GM23248 (cell line): ENCODE results near the gene DENND2A. TPM values are rescaled to one million over a fixed set of nuclear protein-coding genes. Genes with fewer than 3 reads are reported as not detected.

Experiments used
- DNase-seq: peaks from one replicate; pipeline ENCODE4 v3.0.0-alpha.2; 2015
- H2AFZ ChIP-seq: fragments of 200-600 bp; sonication (generic); 2 replicates; pipeline ENCODE4 v1.6.1; 2016; ENCODE audit warnings: antibody characterized with exemption
- H3F3A ChIP-seq: fragments of 200-600 bp; sonication (generic); 2 replicates; pipeline ENCODE4 v1.6.1; 2016; ENCODE audit warnings: mild to moderate bottlenecking, antibody characterized with exemption, mixed run types; ENCODE audit not compliant: insufficient read depth
- H3K27ac ChIP-seq: fragments of 200-600 bp; sonication (generic); 2 replicates; pipeline ENCODE4 v1.5.1; 2016; ENCODE audit warnings: mild to moderate bottlenecking
- H3K27me3 ChIP-seq: fragments of 200-600 bp; sonication (generic); replicated peaks from 2 replicates; pipeline ENCODE4 v1.6.1; 2016; ENCODE audit warnings: mild to moderate bottlenecking; ENCODE audit not compliant: insufficient read depth
- H3K36me3 ChIP-seq: fragments of 200-600 bp; sonication (generic); 2 replicates; pipeline ENCODE4 v1.6.1; 2016; ENCODE audit warnings: low read depth, mild to moderate bottlenecking
- H3K4me1 ChIP-seq: fragments of 200-600 bp; sonication (generic); 2 replicates; pipeline ENCODE4 v1.6.1; 2016; ENCODE audit warnings: mild to moderate bottlenecking; ENCODE audit not compliant: insufficient read depth
- H3K4me2 ChIP-seq: fragments of 200-600 bp; sonication (generic); one replicate; pipeline ENCODE4 v1.6.1; 2016; ENCODE audit warnings: mild to moderate bottlenecking; ENCODE audit not compliant: unreplicated experiment
- H3K4me3 ChIP-seq: fragments of 200-600 bp; sonication (generic); 2 replicates; pipeline ENCODE4 v1.5.1; 2016; ENCODE audit warnings: mild to moderate bottlenecking
- H3K79me2 ChIP-seq: fragments of 200-600 bp; sonication (generic); 2 replicates; pipeline ENCODE4 v1.6.1; 2016; ENCODE audit warnings: mild to moderate bottlenecking; ENCODE audit not compliant: insufficient read depth
- H3K9ac ChIP-seq: fragments of 200-600 bp; sonication (generic); 2 replicates; pipeline ENCODE4 v1.6.1; 2016; ENCODE audit warnings: mild to moderate bottlenecking
- H3K9me2 ChIP-seq: fragments of 200-600 bp; sonication (generic); 2 replicates; pipeline ENCODE4 v1.6.1; 2016; ENCODE audit warnings: mixed run types, mild to moderate bottlenecking, moderate library complexity; ENCODE audit not compliant: insufficient read depth
- H3K9me3 ChIP-seq: fragments of 200-600 bp; sonication (generic); one replicate; pipeline ENCODE4 v1.6.1; 2017; ENCODE audit warnings: low read depth
- H4K20me1 ChIP-seq: fragments of 200-600 bp; sonication (generic); 2 replicates; pipeline ENCODE4 v1.6.0; 2016; ENCODE audit not compliant: insufficient read depth
- EZH2 ChIP-seq: fragments of 200-600 bp; sonication (generic); IDR thresholded peaks from 2 replicates; pipeline ENCODE4 v1.6.1; 2018; ENCODE audit warnings: antibody characterized with exemption, mild to moderate bottlenecking; ENCODE audit not compliant: insufficient read depth, poor library complexity, severe bottlenecking
- EZH2phosphoT487 ChIP-seq: fragments of 200-600 bp; sonication (generic); IDR thresholded peaks from 2 replicates; pipeline ENCODE4 v1.6.1; 2018; ENCODE audit warnings: antibody characterized with exemption, moderate library complexity, mild to moderate bottlenecking, low read depth; ENCODE audit not compliant: insufficient read depth
- WGBS, 2 experiments: methylation state at CpG; one replicate each; pipeline ENCODE4 v1.1.6; 2015 to 2017; ENCODE audit warnings: low lambda C conversion rate in 2 of 2, low coverage in 1 of 2; ENCODE audit errors: missing lambda C conversion rate in 2 of 2; 5-methylcytosine and 5-hydroxymethylcytosine counted together
- in situ Hi-C: fragments of 300-500 bp; cut with MboI; formaldehyde crosslinking; loops from 2 replicates; pipeline ENCODE4 v1.15.0; 2020
- polyA plus RNA-seq: library from polyadenylated mRNA; unstranded; fragments of >200 nt; fragmentation: Nextera tagmentation; extraction: Ambion mirVana; gene quantifications from 2 replicates; pipeline ENCODE4 v1.2.1, GENCODE V29; 2016
- total RNA-seq: library from RNA; depleted of rRNA; stranded (reverse); fragments of >200 nt; shearing (Covaris generic); gene quantifications from 2 replicates; pipeline ENCODE4 v1.2.3, GENCODE V29; 2014

The DENND2A gene
- total and polyA plus RNA-seq, 2 experiments from 2014 or later, result 0.78 to 2.2 TPM

- no peak overlapping the region for H2AFZ ChIP-seq
- TF ChIP-seq EZH2, result no peak
- TF ChIP-seq EZH2phosphoT487, result no peak
- no peaks in the 10 kb centered on the region for H3K79me2 ChIP-seq
- H4K20me1 ChIP-seq, result no peaks in the 10 kb centered on the region
- H3K4me2 ChIP-seq, result peak overlapping the region; percentile 21
- H3K9me3 ChIP-seq, result no peaks in the 10 kb centered on the region
- peak; percentile 84 for DNase-seq
- H3K27me3 ChIP-seq, result no peaks in the 10 kb centered on the region
- H3F3A ChIP-seq, result peaks cover 23% of the 10 kb centered on the region
- peaks cover 22% of the 10 kb centered on the region for H3K4me1 ChIP-seq
- 24 to 30% methylated on average over 6 of the region's 6 CpGs for WGBS, 2 experiments
- H3K9me2 ChIP-seq, result no peaks in the 10 kb centered on the region
- H3K9ac ChIP-seq, result peak overlapping the region; percentile 70
- peak overlapping the region; percentile 31 for H3K27ac ChIP-seq
- in situ Hi-C loops, result loop anchor here (10.0 kb wide), 1 partner anchor 113 kb away; no protein-coding TSS in a partner anchor
- H3K4me3 ChIP-seq, result no peak overlapping the region
- H3K36me3 ChIP-seq, result no peaks in the 10 kb centered on the region
Measured at GRCh38 chr7:140638173-140638791, 2.3 kb downstream of the DENND2A start.

GRCh38 chr7:140637400-140637799, 3.2 kb downstream of the DENND2A start:
- H2AFZ ChIP-seq, result no peak overlapping the region
- 69 to 76% methylated on average over 3 of the region's 3 CpGs for WGBS, 2 experiments
- H3K4me1 ChIP-seq, result peaks cover 22% of the 10 kb centered on the region
- no peaks in the 10 kb centered on the region for H3K79me2 ChIP-seq
- no peaks in the 10 kb centered on the region for H3K9me3 ChIP-seq
- no peaks in the 10 kb centered on the region for H4K20me1 ChIP-seq
- in situ Hi-C loops, result loop anchor here (10.0 kb wide), 1 partner anchor 113 kb away; no protein-coding TSS in a partner anchor
- H3K4me2 ChIP-seq, result no peak overlapping the region
- H3K27ac ChIP-seq, result no peak overlapping the region
- H3K9ac ChIP-seq, result no peak overlapping the region
- no peak for DNase-seq
- no peaks in the 10 kb centered on the region for H3K27me3 ChIP-seq
- H3K9me2 ChIP-seq, result no peaks in the 10 kb centered on the region
- H3K36me3 ChIP-seq, result no peaks in the 10 kb centered on the region
- TF ChIP-seq EZH2 (no peak), EZH2phosphoT487 (no peak)
- peaks cover 23% of the 10 kb centered on the region for H3F3A ChIP-seq
- H3K4me3 ChIP-seq, result no peak overlapping the region

- Histone ChIP-seq H3K36me3 (no peaks in the 10 kb centered on the region), H3K4me2 (no peak overlapping the region), H3K27me3 (no peaks in the 10 kb centered on the region), H3K9me3 (no peaks in the 10 kb centered on the region), H3K27ac (no peak overlapping the region), H3F3A (peaks cover 14% of the 10 kb centered on the region; the same call in 1 of the 2 replicates), H3K4me3 (no peak overlapping the region), H3K9ac (no peak overlapping the region), H2AFZ (no peak overlapping the region), H3K9me2 (no peaks in the 10 kb centered on the region), H4K20me1 (no peaks in the 10 kb centered on the region), H3K79me2 (no peaks in the 10 kb centered on the region), H3K4me1 (peaks cover 27% of the 10 kb centered on the region)
- in situ Hi-C loops, result loop anchor here (10.0 kb wide), 1 partner anchor 111 kb away; no protein-coding TSS in a partner anchor
- DNase-seq, result no peak
- TF ChIP-seq EZH2 (no peak), EZH2phosphoT487 (no peak)
- 77% methylated on average over 5 of the region's 5 CpGs for WGBS, 2 experiments
Measured at GRCh38 chr7:140635816-140636215, 4.8 kb downstream of the DENND2A start.

- in situ Hi-C loops, result loop anchor here (10.0 kb wide), 1 partner anchor 111 kb away; no protein-coding TSS in a partner anchor
- Histone ChIP-seq H3K27me3 (no peaks in the 10 kb centered on the region), H3K79me2 (no peaks in the 10 kb centered on the region), H3K9me3 (no peaks in the 10 kb centered on the region), H3K9ac (no peak overlapping the region), H3F3A (peaks cover 14% of the 10 kb centered on the region; the same call in 1 of the 2 replicates), H3K27ac (no peak overlapping the region), H3K4me3 (no peak overlapping the region), H4K20me1 (no peaks in the 10 kb centered on the region), H2AFZ (no peak overlapping the region), H3K4me2 (no peak overlapping the region), H3K36me3 (no peaks in the 10 kb centered on the region), H3K9me2 (no peaks in the 10 kb centered on the region), H3K4me1 (peaks cover 27% of the 10 kb centered on the region)
- TF ChIP-seq EZH2 (no peak), EZH2phosphoT487 (no peak)
- no peak for DNase-seq
- WGBS, 2 experiments, result 82 to 84% methylated on average over 5 of the region's 5 CpGs
Measured at GRCh38 chr7:140635345-140635744, 5.3 kb downstream of the DENND2A start.
